Kidney tubule cell (primary cell): Measurements from ENCODE around the gene LRP11.
"Not testable (repeated sequence)": the region's sequence is repeated elsewhere in the genome, so short reads cannot be mapped to it uniquely, and the experiment has no call there.

Experiments
- DNase-seq: peaks from one replicate; pipeline ENCODE4 v3.0.0-alpha.2; 2018; ENCODE audit warnings: low spot score

The LRP11 gene

GRCh38 chr6:149897855-149898744, 33.9 kb upstream of the LRP11 start, which contains the start of gene RAET1E:
RAET1E (minus strand) TSS chr6:149898113; CDS start chr6:149890901, 7,212 bp downstream.
- no peak for DNase-seq

- DNase-seq: peak; percentile 29
Observed at GRCh38 chr6:149897015-149897697, 33.0 kb upstream of the LRP11 start.

GRCh38 chr6:149896491-149896890, 32.3 kb upstream of the LRP11 start:
- DNase-seq: no peak

- peak; percentile 77 for DNase-seq
Observed at GRCh38 chr6:149895833-149896271, 31.7 kb upstream of the LRP11 start.

- DNase-seq: no peak
Observed at GRCh38 chr6:149895048-149895590, 31.0 kb upstream of the LRP11 start.

- DNase-seq: not testable (repeated sequence)
Observed at GRCh38 chr6:149891864-149892263, 27.7 kb upstream of the LRP11 start.

- no peak for DNase-seq
Observed at GRCh38 chr6:149891259-149891658, 27.1 kb upstream of the LRP11 start.

- no peak for DNase-seq
Observed at GRCh38 chr6:149890629-149891045, 26.5 kb upstream of the LRP11 start.

GRCh38 chr6:149889326-149889725, 25.2 kb upstream of the LRP11 start:
- DNase-seq: no peak

- DNase-seq: peak; percentile 9
Observed at GRCh38 chr6:149888659-149889058, 24.5 kb upstream of the LRP11 start.

GRCh38 chr6:149888093-149888492, 23.9 kb upstream of the LRP11 start:
- no peak for DNase-seq

GRCh38 chr6:149887343-149887742, 23.2 kb upstream of the LRP11 start:
- no peak for DNase-seq

- DNase-seq: no peak
Observed at GRCh38 chr6:149885888-149886287, 21.7 kb upstream of the LRP11 start.

- DNase-seq: no peak
Observed at GRCh38 chr6:149884617-149885016, 20.5 kb upstream of the LRP11 start.

GRCh38 chr6:149884215-149884614, 20.1 kb upstream of the LRP11 start:
- no peak for DNase-seq

GRCh38 chr6:149881860-149882259, 17.7 kb upstream of the LRP11 start:
- no peak for DNase-seq

- DNase-seq: no peak
Observed at GRCh38 chr6:149881066-149881766, 17.1 kb upstream of the LRP11 start.

GRCh38 chr6:149877659-149878058, 13.5 kb upstream of the LRP11 start:
- no peak for DNase-seq

- DNase-seq: no peak
Observed at GRCh38 chr6:149876241-149876933, 12.2 kb upstream of the LRP11 start.

GRCh38 chr6:149872233-149872632, 8.1 kb upstream of the LRP11 start:
- DNase-seq: no peak

- DNase-seq: no peak
Observed at GRCh38 chr6:149871182-149871581, 7.0 kb upstream of the LRP11 start.
